RWPE1 (cell line): ENCODE results near the gene TGM6.
A peak's percentile ranks its signal among the peaks of the same experiment; 100 is the strongest.

Experiments used
- CTCF ChIA-PET: fragments of 350-600 bp; sonication (Branson Sonifier 250); formaldehyde crosslinking; extraction: SDS; loops from one replicate; lab custom pipeline; 2021; lab: Yijun Ruan, JAX
- POLR2A ChIA-PET: fragments of 400-600 bp; formaldehyde crosslinking; extraction: SDS; loops from one replicate; lab custom pipeline; 2020; ENCODE audit warnings: antibody characterized with exemption; ENCODE audit not compliant: low non-redundant PET; lab: Yijun Ruan, JAX
- DNase-seq: peaks from one replicate; pipeline ENCODE4 v3.0.0; 2012; ENCODE audit warnings: low spot score
- H3K27ac ChIP-seq: fragments of 450-650 bp; 2 replicates; pipeline ENCODE4 v1.5.1; 2017
- CTCF ChIP-seq: fragments of 450-650 bp; conservative IDR thresholded peaks from 2 replicates; pipeline ENCODE4 v1.5.1; 2017; ENCODE audit warnings: low read depth, mild to moderate bottlenecking

The TGM6 gene

GRCh38 chr20:2387180-2387577 is 6.5 kb downstream of the TGM6 start:
- CTCF ChIA-PET: interaction anchor here (0.6 to 2.1 kb wide), 17 partner anchors 12 to 216 kb away, joined by 3 to 11 read pairs (median 5); no protein-coding TSS in a partner anchor
- H3K27ac ChIP-seq: peak overlapping the region; percentile 88
- POLR2A ChIA-PET: interaction anchor here (0.5 kb wide), 1 partner anchor 23 kb away, joined by 4 read pairs; no protein-coding TSS in a partner anchor
- peak; percentile 67 for TF ChIP-seq CTCF
- peak; percentile 65 for DNase-seq

GRCh38 chr20:2387580-2387979 is 6.9 kb downstream of the TGM6 start:
- POLR2A ChIA-PET: interaction anchor here (0.5 kb wide), 1 partner anchor 22 kb away, joined by 4 read pairs; no protein-coding TSS in a partner anchor
- no peak for TF ChIP-seq CTCF
- DNase-seq: no peak
- H3K27ac ChIP-seq: peak overlapping the region; percentile 88
- CTCF ChIA-PET: interaction anchor here (0.6 to 2.1 kb wide), 14 partner anchors 13 to 180 kb away, joined by 3 to 11 read pairs (median 6); no protein-coding TSS in a partner anchor

DNA sequence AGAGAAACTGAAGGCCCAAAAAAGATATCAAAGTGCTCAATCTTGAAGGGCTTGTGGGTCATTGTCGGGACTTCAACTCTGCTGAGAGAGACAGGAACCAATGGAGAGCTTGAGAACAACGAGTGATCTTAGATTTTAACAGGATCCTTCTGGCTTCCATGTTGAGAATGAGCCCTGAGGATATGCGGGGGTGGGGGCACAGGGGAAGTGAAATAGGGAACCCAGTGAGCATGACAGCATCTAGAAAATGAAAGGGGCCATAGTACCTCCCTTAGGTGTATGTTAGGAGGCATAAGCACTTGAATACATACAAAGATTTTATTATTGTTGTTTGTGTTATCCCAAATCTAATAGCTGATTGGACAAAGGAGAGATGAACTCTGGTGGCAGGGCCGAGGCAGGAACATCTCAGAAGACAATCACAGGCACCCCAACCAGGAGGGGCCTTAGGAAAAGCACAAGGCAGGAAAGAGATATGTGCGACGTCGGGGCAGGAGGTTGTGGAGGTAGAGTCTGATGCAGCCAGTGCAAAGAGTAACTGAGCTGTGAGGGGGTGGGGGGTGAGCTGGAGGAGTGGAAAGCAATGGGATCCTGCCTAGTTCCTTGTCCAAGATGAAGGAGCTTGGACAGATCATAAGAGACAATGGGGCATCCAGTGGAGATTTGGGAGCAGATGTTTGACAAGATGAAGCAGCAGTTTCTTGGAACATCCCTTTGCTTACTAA is 10.4 kb downstream of the TGM6 start:
- DNase-seq: no peak
- ChIA-PET POLR2A (no interaction called here), CTCF (no interaction called here)
- H3K27ac ChIP-seq: no peak overlapping the region
- TF ChIP-seq CTCF: no peak

GRCh38 chr20:2394411-2395055 is 13.8 kb downstream of the TGM6 start:
- no peak for TF ChIP-seq CTCF
- DNase-seq: no peak
- POLR2A ChIA-PET: no interaction called here
- H3K27ac ChIP-seq: no peak overlapping the region
- CTCF ChIA-PET: interaction anchor here (0.6 to 1.1 kb wide), 4 partner anchors 12 to 187 kb away, joined by 3 read pairs; no protein-coding TSS in a partner anchor

DNA sequence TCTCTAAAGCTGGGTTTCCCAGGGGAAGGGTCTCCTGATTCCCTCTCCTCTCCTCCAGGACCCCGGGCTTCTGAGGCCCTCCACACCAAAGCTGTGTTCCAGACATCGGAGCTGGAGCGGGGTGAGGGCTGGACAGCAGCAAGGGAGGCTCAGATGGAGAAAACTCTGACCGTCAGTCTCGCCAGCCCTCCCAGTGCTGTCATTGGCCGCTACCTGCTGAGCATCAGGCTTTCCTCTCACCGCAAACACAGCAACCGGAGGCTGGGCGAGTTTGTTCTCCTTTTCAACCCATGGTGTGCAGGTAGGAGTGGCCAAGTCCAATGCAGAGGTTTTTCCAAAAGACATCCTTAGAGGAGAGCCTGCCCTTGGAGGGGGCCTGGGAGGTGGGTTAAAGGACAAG is 14.4 kb downstream of the TGM6 start:
- TF ChIP-seq CTCF: no peak
- DNase-seq: no peak
- CTCF ChIA-PET: interaction anchor here (0.6 to 1.1 kb wide), 2 partner anchors 13 to 26 kb away, joined by 3 read pairs; no protein-coding TSS in a partner anchor
- POLR2A ChIA-PET: no interaction called here
- no peak overlapping the region for H3K27ac ChIP-seq

GRCh38 chr20:2396241-2396814 is 15.6 kb downstream of the TGM6 start:
- H3K27ac ChIP-seq: no peak overlapping the region
- ChIA-PET POLR2A (no interaction called here), CTCF (no interaction called here)
- no peak for TF ChIP-seq CTCF
- no peak for DNase-seq
